SK-N-SH (cell line): ENCODE data around the gene BTBD3.

Experiments
- CTCF ChIP-seq: fragments of 200-600 bp; sonication (generic); IDR thresholded peaks from 2 replicates; pipeline ENCODE4 v1.6.1; 2017; ENCODE audit warnings: antibody characterized with exemption, mild to moderate bottlenecking, moderate library complexity
- EP300 ChIP-seq, 2 experiments: IDR thresholded peaks; 2 replicates each; pipeline versions ENCODE4 v1.4.0 to v1.6.1; 2012; ENCODE audit warnings: borderline replicate concordance in 1 of 2, low read depth in 1 of 2, low read length in 1 of 2
- FOXM1 ChIP-seq: IDR thresholded peaks from 2 replicates; pipeline ENCODE4 v1.4.0; 2012; ENCODE audit warnings: low read depth, mild to moderate bottlenecking
- GATA2 ChIP-seq: sonication (generic); formaldehyde crosslinking; IDR thresholded peaks from 2 replicates; pipeline ENCODE4 v1.5.0; 2020; ENCODE audit warnings: mild to moderate bottlenecking, missing genetic modification reagents
- POLR2AphosphoS5 ChIP-seq: IDR thresholded peaks from 2 replicates; pipeline ENCODE4 v1.6.1; 2012; ENCODE audit warnings: low read depth, low read length
- REST ChIP-seq: IDR thresholded peaks from 2 replicates; pipeline ENCODE4 v1.6.1; 2012; ENCODE audit warnings: mild to moderate bottlenecking, low read depth, low read length, moderate library complexity
- USF1 ChIP-seq: IDR thresholded peaks from 2 replicates; pipeline ENCODE4 v1.4.0; 2012; ENCODE audit warnings: low read depth, borderline replicate concordance
- ZBTB33 ChIP-seq: IDR thresholded peaks from 2 replicates; pipeline ENCODE4 v1.4.0; 2012; ENCODE audit warnings: low read depth, borderline replicate concordance

GRCh38 chr20:11894062-11894461 is 23.6 kb upstream of the BTBD3 start:
- no peak for TF ChIP-seq CTCF
- no peak for TF ChIP-seq USF1
- no peak for TF ChIP-seq REST
- TF ChIP-seq GATA2 (CRISPR knock-in tag) = no peak
- no peak for TF ChIP-seq EP300 (IDR thresholded peaks at IDR 0.05; ENCODE audit: borderline replicate concordance in 1 of 2, low read depth in 1 of 2, low read length in 1 of 2)
- no peak for TF ChIP-seq ZBTB33
- no peak for TF ChIP-seq POLR2AphosphoS5
- no peak for TF ChIP-seq FOXM1
